Osteocyte (in vitro differentiated cells): ENCODE data around the gene FBXL16. TPM values are rescaled to one million over a fixed set of nuclear protein-coding genes. Genes with fewer than 3 reads are reported as not detected.
"Not testable (repeated sequence)": the region's sequence is repeated elsewhere in the genome, so short reads cannot be mapped to it uniquely, and the experiment has no call there.

Experiments
- DNase-seq: peaks from one replicate; pipeline ENCODE4 v3.0.0; 2021; ENCODE audit warnings: mixed read lengths; ENCODE audit not compliant: unreplicated experiment; ENCODE audit errors: extremely low spot score
- H3K27ac Mint-ChIP-seq: one replicate; pipeline ENCODE4 v1.8.0; 2021; ENCODE audit warnings: mild to moderate bottlenecking, mixed read lengths; ENCODE audit not compliant: unreplicated experiment
- H3K27me3 Mint-ChIP-seq: one replicate; pipeline ENCODE4 v1.8.0; 2021; ENCODE audit warnings: mixed read lengths; ENCODE audit not compliant: unreplicated experiment
- H3K36me3 Mint-ChIP-seq: one replicate; pipeline ENCODE4 v1.8.0; 2021; ENCODE audit warnings: mixed read lengths; ENCODE audit not compliant: unreplicated experiment
- H3K4me1 Mint-ChIP-seq: one replicate; pipeline ENCODE4 v1.8.0; 2021; ENCODE audit warnings: mixed read lengths; ENCODE audit not compliant: unreplicated experiment
- H3K4me3 Mint-ChIP-seq: one replicate; pipeline ENCODE4 v1.8.0; 2021; ENCODE audit warnings: mild to moderate bottlenecking, moderate library complexity, mixed read lengths; ENCODE audit not compliant: unreplicated experiment
- H3K9me3 Mint-ChIP-seq: one replicate; pipeline ENCODE4 v1.8.0; 2021; ENCODE audit warnings: mixed read lengths; ENCODE audit not compliant: unreplicated experiment
- long read RNA-seq: library from polyadenylated mRNA; unstranded; transcript quantifications from one replicate; pipeline ENCODE4 v2.0.0, GENCODE V29; 2021
- total RNA-seq: library from RNA; stranded (reverse); gene quantifications from 2 replicates; pipeline ENCODE4 v1.2.1, GENCODE V29; 2021
- TF ChIP-seq, protein P1 (sequence below): fragments of 200-600 bp; sonication (generic); IDR thresholded peaks from 2 replicates; pipeline ENCODE4 v1.5.0; 2021; ENCODE audit warnings: antibody characterized with exemption, mild to moderate bottlenecking, moderate library complexity

Gene FBXL16, protein sequence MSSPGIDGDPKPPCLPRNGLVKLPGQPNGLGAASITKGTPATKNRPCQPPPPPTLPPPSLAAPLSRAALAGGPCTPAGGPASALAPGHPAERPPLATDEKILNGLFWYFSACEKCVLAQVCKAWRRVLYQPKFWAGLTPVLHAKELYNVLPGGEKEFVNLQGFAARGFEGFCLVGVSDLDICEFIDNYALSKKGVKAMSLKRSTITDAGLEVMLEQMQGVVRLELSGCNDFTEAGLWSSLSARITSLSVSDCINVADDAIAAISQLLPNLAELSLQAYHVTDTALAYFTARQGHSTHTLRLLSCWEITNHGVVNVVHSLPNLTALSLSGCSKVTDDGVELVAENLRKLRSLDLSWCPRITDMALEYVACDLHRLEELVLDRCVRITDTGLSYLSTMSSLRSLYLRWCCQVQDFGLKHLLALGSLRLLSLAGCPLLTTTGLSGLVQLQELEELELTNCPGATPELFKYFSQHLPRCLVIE
- 0.32 and 0.44 TPM in 2 replicates for total RNA-seq
- long read RNA-seq = 0 reads

DNA sequence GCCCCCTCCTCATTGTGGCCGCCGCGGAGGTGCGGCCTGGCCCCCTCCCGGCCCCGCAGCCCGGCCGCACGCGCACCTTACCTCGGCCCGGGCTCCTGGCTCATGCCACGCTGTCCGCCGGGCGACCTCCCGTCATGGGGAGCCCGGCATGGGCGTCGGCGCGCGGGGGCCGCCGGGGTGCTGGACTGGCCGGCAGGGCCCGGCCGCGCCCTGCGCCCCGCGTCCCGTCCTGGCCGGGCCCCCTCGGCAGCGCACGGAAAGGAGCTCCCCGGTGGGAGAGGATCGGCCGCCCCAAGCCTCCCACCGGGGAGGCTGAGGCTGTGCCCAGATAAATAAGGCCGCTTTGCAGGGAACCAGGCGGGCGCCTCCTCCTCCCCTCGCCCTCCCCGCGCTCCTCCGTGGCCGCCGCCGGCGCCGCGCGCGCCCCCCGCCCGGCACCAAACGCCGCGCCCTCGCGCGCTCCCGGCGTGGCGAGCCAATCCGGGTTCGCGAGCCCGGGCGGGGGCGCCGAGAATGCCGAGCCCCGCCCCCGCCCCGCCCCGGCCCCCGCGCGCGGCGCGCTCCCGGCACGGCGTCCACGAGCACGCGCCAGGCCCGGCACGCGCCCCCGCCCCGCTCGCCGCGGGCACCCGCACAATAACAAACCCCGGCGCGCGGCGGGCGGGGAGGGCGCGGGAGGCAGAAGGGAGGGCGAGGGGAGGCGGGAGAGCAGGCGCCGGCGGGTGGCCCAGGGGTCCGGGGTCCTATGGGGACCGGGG, at the start of gene FBXL16:
Gene FBXL16, minus strand, starts transcription at position 371 of the 758 bp plus-strand sequence. CDS start 8,396 bp downstream, outside the sequence.
- peaks cover 20% of the 10 kb centered on the region for H3K4me1 Mint-ChIP-seq
- peaks cover 44% of the 10 kb centered on the region for H3K27me3 Mint-ChIP-seq
- no peak for DNase-seq
- peak within 1 kb of the TSS; percentile 47 for H3K4me3 Mint-ChIP-seq
- TF ChIP-seq, protein P1, sequence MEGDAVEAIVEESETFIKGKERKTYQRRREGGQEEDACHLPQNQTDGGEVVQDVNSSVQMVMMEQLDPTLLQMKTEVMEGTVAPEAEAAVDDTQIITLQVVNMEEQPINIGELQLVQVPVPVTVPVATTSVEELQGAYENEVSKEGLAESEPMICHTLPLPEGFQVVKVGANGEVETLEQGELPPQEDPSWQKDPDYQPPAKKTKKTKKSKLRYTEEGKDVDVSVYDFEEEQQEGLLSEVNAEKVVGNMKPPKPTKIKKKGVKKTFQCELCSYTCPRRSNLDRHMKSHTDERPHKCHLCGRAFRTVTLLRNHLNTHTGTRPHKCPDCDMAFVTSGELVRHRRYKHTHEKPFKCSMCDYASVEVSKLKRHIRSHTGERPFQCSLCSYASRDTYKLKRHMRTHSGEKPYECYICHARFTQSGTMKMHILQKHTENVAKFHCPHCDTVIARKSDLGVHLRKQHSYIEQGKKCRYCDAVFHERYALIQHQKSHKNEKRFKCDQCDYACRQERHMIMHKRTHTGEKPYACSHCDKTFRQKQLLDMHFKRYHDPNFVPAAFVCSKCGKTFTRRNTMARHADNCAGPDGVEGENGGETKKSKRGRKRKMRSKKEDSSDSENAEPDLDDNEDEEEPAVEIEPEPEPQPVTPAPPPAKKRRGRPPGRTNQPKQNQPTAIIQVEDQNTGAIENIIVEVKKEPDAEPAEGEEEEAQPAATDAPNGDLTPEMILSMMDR = no peak
- no peak within 1 kb of the TSS for H3K27ac Mint-ChIP-seq
- no peaks in the 10 kb centered on the region for H3K9me3 Mint-ChIP-seq
- H3K36me3 Mint-ChIP-seq = no peaks in the 10 kb centered on the region

DNA sequence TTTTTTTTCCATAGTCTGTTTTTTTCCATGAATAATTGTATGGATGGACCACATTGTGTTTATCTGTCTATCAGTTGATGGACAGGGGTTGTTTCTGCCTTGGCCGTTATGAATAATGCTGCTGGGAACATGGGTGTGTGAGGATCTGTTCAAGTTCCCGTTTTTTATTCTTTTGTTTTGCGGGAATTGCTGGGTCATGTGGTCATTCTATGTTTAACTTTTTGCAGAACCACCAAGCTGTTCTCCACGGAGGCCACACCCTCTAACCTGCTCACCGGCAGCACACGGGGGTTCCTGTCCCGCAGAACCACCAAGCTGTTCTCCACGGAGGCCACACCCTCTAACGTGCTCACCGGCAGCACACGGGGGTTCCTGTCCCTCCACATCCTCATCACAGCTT, 49.1 kb upstream of the FBXL16 start:
- Mint-ChIP-seq H3K4me3 (no peak overlapping the region), H3K4me1 (peaks cover under 1% of the 10 kb centered on the region), H3K27me3 (peaks cover 8% of the 10 kb centered on the region), H3K9me3 (peaks cover 4% of the 10 kb centered on the region), H3K27ac (no peak overlapping the region), H3K36me3 (no peaks in the 10 kb centered on the region)
- no peak for DNase-seq
- TF ChIP-seq, protein P1 = no peak

DNA sequence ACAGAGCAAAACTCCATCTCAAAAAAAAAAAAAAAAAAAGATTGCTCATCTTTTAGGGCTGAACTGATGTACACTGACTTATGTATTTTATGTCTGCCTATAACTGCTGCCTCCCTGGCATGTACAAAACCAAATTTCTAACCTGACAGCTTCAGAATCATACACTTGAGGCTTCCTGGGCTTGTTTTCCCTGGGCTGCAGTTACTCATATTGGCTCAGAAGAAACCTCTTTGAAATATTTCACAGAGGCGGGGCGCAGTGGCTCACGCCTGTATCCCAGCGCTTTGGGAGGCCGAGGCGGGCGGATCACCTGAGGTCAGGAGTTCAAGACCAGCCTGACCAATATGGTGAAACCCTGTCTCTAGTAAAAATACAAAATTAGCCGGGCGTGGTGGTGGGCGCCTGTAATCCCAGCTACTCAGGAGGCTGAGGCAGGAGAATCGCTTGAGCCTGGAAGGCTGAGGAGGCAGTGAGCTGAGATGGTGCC, 48.6 kb upstream of the FBXL16 start:
- H3K36me3 Mint-ChIP-seq, H3K9me3 Mint-ChIP-seq, H3K27ac Mint-ChIP-seq, DNase-seq, H3K27me3 Mint-ChIP-seq, H3K4me1 Mint-ChIP-seq, H3K4me3 Mint-ChIP-seq: not testable (repeated sequence)

DNA sequence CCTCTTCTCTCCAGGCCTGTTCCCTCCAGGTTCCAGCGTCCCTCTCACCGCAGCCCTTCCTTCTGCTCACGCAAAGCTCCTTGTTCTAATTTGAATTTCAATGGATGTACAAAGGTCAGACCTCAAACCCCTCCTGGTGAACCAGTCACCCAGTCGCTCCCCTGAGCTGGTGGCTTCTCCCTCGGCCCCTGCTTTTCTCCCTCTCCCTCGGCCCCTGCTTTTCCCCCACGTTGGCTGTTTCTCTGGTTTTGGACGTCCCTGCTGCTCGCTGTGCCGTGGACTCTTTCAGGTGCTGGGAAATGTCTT, 46.4 kb upstream of the FBXL16 start:
- Mint-ChIP-seq H3K36me3 (no peaks in the 10 kb centered on the region), H3K4me3 (no peak overlapping the region), H3K9me3 (peaks cover 4% of the 10 kb centered on the region), H3K4me1 (peaks cover 2% of the 10 kb centered on the region), H3K27ac (no peak overlapping the region), H3K27me3 (peaks cover 8% of the 10 kb centered on the region)
- DNase-seq = no peak
- TF ChIP-seq, protein P1 = no peak

DNA sequence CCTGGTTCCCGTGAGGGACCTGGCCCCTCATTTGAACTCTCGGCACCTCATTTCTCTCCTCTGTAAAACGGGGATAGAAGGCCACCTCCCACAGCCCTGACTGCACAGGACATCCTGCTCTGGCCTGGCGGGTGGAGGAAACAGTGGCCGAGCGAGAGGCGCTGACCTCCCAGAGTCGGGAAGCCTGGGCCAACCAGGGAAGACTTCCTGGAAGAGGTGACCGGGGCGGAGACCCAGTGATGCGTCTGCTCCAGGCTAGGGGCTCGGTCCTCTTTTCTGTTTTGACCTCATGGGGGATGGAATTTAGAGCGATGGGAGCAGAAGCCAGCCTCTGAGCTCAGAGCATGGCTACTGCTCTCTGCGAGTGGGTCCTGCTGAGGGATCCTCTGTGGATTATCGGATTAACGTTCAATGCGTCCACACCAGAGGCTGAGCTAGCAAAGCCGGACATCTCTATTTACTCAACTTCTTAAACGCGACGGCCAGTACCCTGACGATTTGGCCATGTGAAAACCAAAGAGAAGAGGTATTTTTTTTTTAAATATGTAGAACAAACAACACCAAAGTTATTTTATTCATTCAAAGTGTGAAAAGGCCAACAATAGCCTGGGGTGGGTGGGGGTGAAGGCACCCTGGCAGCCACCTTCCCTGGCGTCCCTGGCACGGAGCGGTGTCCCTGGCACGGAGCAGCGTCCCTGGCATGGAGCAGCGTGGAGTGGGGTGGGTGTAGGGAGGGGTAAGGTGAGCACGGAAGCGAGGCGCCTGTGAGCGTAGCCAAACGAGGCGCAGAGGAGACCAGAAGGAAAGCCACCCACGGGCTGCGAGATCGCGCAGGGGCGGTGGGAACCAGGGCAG, 45.8 kb upstream of the FBXL16 start:
- DNase-seq = no peak
- Mint-ChIP-seq H3K36me3 (no peaks in the 10 kb centered on the region), H3K27me3 (peaks cover 8% of the 10 kb centered on the region), H3K4me3 (no peak overlapping the region), H3K4me1 (peaks cover 2% of the 10 kb centered on the region), H3K9me3 (peaks cover 1% of the 10 kb centered on the region), H3K27ac (no peak overlapping the region)
- TF ChIP-seq, protein P1 = no peak
